Loucy (cell line): Measurements from ENCODE around the gene TBC1D2B.
"Not testable (repeated sequence)": the region's sequence is repeated elsewhere in the genome, so short reads cannot be mapped to it uniquely, and the experiment has no call there.

ENCODE experiments used
- H2AFZ ChIP-seq: fragments of 200-600 bp; sonication (generic); 2 replicates; pipeline ENCODE4 v1.6.0; 2016; ENCODE audit warnings: antibody characterized with exemption, mild to moderate bottlenecking, low read length, moderate library complexity
- H3F3A ChIP-seq: fragments of 200-600 bp; 2 replicates; pipeline ENCODE4 v1.6.0; 2016; ENCODE audit warnings: antibody characterized with exemption, low read depth, mild to moderate bottlenecking
- H3K27me3 ChIP-seq: fragments of 200-600 bp; sonication (generic); 2 replicates; pipeline ENCODE4 v1.6.1; 2014; ENCODE audit warnings: low read length, mild to moderate bottlenecking; ENCODE audit not compliant: insufficient read depth, poor library complexity, severe bottlenecking
- H3K36me3 ChIP-seq: fragments of 200-600 bp; sonication (generic); 2 replicates; pipeline ENCODE4 v1.6.1; 2016; ENCODE audit warnings: low read length; ENCODE audit not compliant: insufficient read depth
- H3K4me1 ChIP-seq: fragments of 200-600 bp; sonication (generic); 2 replicates; pipeline ENCODE4 v1.5.1; 2014; ENCODE audit warnings: low read length, mild to moderate bottlenecking; ENCODE audit not compliant: insufficient read depth, poor library complexity, severe bottlenecking
- H3K4me2 ChIP-seq: fragments of 200-600 bp; sonication (generic); 2 replicates; pipeline ENCODE4 v1.6.0; 2014; ENCODE audit warnings: antibody characterized with exemption, low read length, low read depth, mild to moderate bottlenecking; ENCODE audit not compliant: poor library complexity, severe bottlenecking
- H3K4me3 ChIP-seq: fragments of 200-600 bp; sonication (generic); 2 replicates; pipeline ENCODE4 v1.5.1; 2014; ENCODE audit warnings: low read length, mild to moderate bottlenecking, mixed read lengths; ENCODE audit not compliant: poor library complexity, severe bottlenecking
- H3K79me2 ChIP-seq: fragments of 200-600 bp; sonication (generic); 2 replicates; pipeline ENCODE4 v1.6.1; 2014; ENCODE audit warnings: low read length; ENCODE audit not compliant: insufficient read depth
- H3K9ac ChIP-seq: fragments of 200-600 bp; sonication (generic); 2 replicates; pipeline ENCODE4 v1.6.0; 2014; ENCODE audit warnings: mild to moderate bottlenecking, low read depth, low read length, moderate library complexity; ENCODE audit not compliant: poor library complexity, severe bottlenecking
- H3K9me2 ChIP-seq: fragments of 200-600 bp; sonication (generic); replicated peaks from 2 replicates; pipeline ENCODE4 v1.6.1; 2016; ENCODE audit warnings: low read depth, low read length, mixed read lengths
- H3K9me3 ChIP-seq: fragments of 200-600 bp; sonication (generic); 2 replicates; pipeline ENCODE4 v1.6.1; 2014; ENCODE audit warnings: mild to moderate bottlenecking, antibody characterized with exemption, low read length, low read depth; ENCODE audit not compliant: insufficient read depth
- H4K20me1 ChIP-seq: fragments of 200-600 bp; sonication (generic); 2 replicates; pipeline ENCODE4 v1.6.0; 2014; ENCODE audit warnings: antibody characterized with exemption, low read length, mild to moderate bottlenecking; ENCODE audit not compliant: insufficient read depth, poor library complexity, severe bottlenecking
- EZH2phosphoT487 ChIP-seq: fragments of 200-600 bp; IDR thresholded peaks from 2 replicates; pipeline ENCODE4 v1.6.1; 2018; ENCODE audit warnings: antibody characterized with exemption, mild to moderate bottlenecking, moderate library complexity, borderline replicate concordance
- TF ChIP-seq, protein P1 (sequence below): fragments of 200-600 bp; sonication (generic); conservative IDR thresholded peaks from 2 replicates; pipeline ENCODE4 v1.5.1; 2014; ENCODE audit warnings: mild to moderate bottlenecking, antibody characterized with exemption, low read length

TBC1D2B gene

GRCh38 chr15:77974416-77975331 lies 102.8 kb downstream of the TBC1D2B start:
- Histone ChIP-seq H3K36me3 (no peaks in the 10 kb centered on the region), H3K4me3 (no peak overlapping the region), H4K20me1 (no peaks in the 10 kb centered on the region), H3K9me3 (no peaks in the 10 kb centered on the region), H3K9me2 (no peaks in the 10 kb centered on the region), H3K27me3 (no peaks in the 10 kb centered on the region), H3K9ac (no peak overlapping the region), H3K4me1 (peaks cover 3% of the 10 kb centered on the region), H3K79me2 (no peaks in the 10 kb centered on the region), H2AFZ (no peak overlapping the region), H3F3A (no peaks in the 10 kb centered on the region), H3K4me2 (no peak overlapping the region)
- TF ChIP-seq, protein P1, sequence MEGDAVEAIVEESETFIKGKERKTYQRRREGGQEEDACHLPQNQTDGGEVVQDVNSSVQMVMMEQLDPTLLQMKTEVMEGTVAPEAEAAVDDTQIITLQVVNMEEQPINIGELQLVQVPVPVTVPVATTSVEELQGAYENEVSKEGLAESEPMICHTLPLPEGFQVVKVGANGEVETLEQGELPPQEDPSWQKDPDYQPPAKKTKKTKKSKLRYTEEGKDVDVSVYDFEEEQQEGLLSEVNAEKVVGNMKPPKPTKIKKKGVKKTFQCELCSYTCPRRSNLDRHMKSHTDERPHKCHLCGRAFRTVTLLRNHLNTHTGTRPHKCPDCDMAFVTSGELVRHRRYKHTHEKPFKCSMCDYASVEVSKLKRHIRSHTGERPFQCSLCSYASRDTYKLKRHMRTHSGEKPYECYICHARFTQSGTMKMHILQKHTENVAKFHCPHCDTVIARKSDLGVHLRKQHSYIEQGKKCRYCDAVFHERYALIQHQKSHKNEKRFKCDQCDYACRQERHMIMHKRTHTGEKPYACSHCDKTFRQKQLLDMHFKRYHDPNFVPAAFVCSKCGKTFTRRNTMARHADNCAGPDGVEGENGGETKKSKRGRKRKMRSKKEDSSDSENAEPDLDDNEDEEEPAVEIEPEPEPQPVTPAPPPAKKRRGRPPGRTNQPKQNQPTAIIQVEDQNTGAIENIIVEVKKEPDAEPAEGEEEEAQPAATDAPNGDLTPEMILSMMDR, result no peak
- TF ChIP-seq EZH2phosphoT487, result no peak

DNA sequence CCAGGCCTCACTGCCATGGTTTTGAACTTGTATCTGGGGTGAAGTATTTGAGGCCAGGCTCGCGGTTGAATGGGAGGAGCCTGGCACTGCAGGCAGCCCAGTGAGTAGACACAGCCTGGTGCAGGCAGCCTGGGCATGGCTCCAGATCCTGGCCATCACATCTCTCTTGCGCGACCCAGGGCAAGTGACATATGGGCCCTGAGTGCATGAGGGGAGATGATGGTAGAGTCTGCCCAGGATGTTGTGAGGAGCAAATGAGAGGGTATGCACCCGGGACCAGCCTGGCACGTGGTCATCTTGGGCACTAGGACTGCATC lies 103.5 kb downstream of the TBC1D2B start:
- Histone ChIP-seq H3K9ac (no peak overlapping the region), H4K20me1 (no peaks in the 10 kb centered on the region), H3K27me3 (no peaks in the 10 kb centered on the region), H3K9me3 (no peaks in the 10 kb centered on the region), H3K4me3 (no peak overlapping the region), H2AFZ (no peak overlapping the region), H3K9me2 (no peaks in the 10 kb centered on the region), H3K4me1 (peaks cover 3% of the 10 kb centered on the region), H3K4me2 (no peak overlapping the region), H3K79me2 (no peaks in the 10 kb centered on the region), H3K36me3 (no peaks in the 10 kb centered on the region), H3F3A (no peaks in the 10 kb centered on the region)
- TF ChIP-seq, protein P1, result no peak
- no peak for TF ChIP-seq EZH2phosphoT487

GRCh38 chr15:77973273-77974097 lies 104.0 kb downstream of the TBC1D2B start:
- not testable (repeated sequence) for H3K9me3 ChIP-seq, H3K36me3 ChIP-seq, H3K4me1 ChIP-seq, H3K4me3 ChIP-seq, H3K4me2 ChIP-seq, H3K9ac ChIP-seq, H3K79me2 ChIP-seq, H4K20me1 ChIP-seq, H3K9me2 ChIP-seq, H2AFZ ChIP-seq, H3K27me3 ChIP-seq, H3F3A ChIP-seq

DNA sequence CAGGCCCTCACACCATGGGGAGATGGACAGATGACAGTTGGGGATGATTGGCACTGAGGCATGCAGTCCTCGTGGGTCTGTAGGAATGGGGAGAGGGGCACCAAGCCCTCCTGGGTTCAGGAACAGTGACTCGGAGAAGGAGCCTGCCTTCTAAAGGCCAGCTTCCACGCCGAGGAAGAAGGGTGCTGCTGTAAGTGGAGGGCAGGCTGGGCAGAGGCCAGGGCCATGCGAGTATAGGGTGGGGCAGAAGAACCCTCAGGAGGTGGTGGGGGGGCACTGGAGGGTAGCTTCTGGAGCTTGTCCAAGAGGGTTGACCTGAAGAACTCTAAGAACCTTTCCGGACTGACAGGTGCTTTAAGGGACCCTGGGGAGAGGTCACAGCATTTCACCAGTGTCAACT lies 104.8 kb downstream of the TBC1D2B start:
- H3K4me2 ChIP-seq, H3K9me3 ChIP-seq, H3K79me2 ChIP-seq, H3F3A ChIP-seq, H3K9me2 ChIP-seq, H3K27me3 ChIP-seq, H3K36me3 ChIP-seq, H2AFZ ChIP-seq, H3K9ac ChIP-seq, H4K20me1 ChIP-seq, H3K4me1 ChIP-seq, H3K4me3 ChIP-seq: not testable (repeated sequence)

DNA sequence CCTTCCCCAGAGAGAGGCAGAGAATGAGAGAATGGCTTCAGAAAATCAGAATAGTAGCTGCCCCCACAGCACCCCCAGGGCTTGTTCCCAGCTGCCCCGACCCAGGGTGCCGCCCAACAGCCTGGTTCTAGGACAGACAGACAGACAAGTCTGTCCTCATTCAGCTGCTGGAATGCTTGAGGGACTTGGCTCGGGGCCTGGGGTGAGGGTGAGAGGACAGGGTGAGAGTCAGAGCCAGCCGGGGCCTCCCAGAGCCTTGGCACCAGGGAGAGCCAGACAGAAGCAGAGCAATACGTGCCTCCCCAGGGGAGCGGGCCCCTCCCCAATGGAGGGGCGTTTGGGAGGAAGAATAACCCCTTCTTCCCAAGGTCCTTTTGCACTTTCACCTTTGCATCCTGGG lies 105.6 kb downstream of the TBC1D2B start:
- H3K79me2 ChIP-seq, H3K9ac ChIP-seq, H3K36me3 ChIP-seq, H2AFZ ChIP-seq, H3K4me1 ChIP-seq, H3K4me3 ChIP-seq, H3K9me2 ChIP-seq, H3K4me2 ChIP-seq, H3F3A ChIP-seq, H3K27me3 ChIP-seq, H3K9me3 ChIP-seq, H4K20me1 ChIP-seq: not testable (repeated sequence)
